B cell (primary cell): ENCODE data around the gene APOD. TPM values are rescaled to one million over a fixed set of nuclear protein-coding genes. Genes with fewer than 3 reads are reported as not detected.

Experiments used
- ATAC-seq: fragments of 200-7000 bp; cut with Tn5 transposase; one replicate; pipeline ENCODE4 v1.10.0; 2021; ENCODE audit warnings: low read depth, mild to moderate bottlenecking, moderate number of reproducible peaks, moderate library complexity
- CTCF ChIA-PET: fragments of 350-600 bp; sonication (Branson Sonifier 250); formaldehyde crosslinking; loops from one replicate; lab custom pipeline; 2021; ENCODE audit warnings: antibody characterized with exemption, inconsistent platforms; lab: Charles Lee
- POLR2A ChIA-PET: fragments of 350-600 bp; sonication (Branson Sonifier 250); formaldehyde crosslinking; loops from one replicate; lab custom pipeline; 2021; ENCODE audit warnings: antibody characterized with exemption; lab: Charles Lee
- DNase-seq: peaks from one replicate; pipeline ENCODE4 v3.0.0; 2013
- H2AFZ ChIP-seq: 2 replicates; pipeline ENCODE4 v1.6.1; 2012; ENCODE audit warnings: mild to moderate bottlenecking, low read depth, low read length; ENCODE audit not compliant: insufficient read depth, poor library complexity, severe bottlenecking
- H3K27ac ChIP-seq, 2 donors: 1 replicate in 1 of 2; 2 replicates in 1 of 2; pipeline ENCODE4 v1.5.1; 2012 to 2013; ENCODE audit warnings: low read length in 2 of 2, mild to moderate bottlenecking in 2 of 2, moderate library complexity in 1 of 2
- H3K27me3 ChIP-seq, 4 experiments: fragments of 200-600 bp in 1 of 4; sonication (generic) in 1 of 4; replicated peaks in 1 of 4; 1 replicate in 2 of 4; 2 replicates in 2 of 4; pipeline versions ENCODE4 v1.6.1 to v1.7.0; 2013 to 2016; ENCODE audit warnings: low read length in 3 of 4, mild to moderate bottlenecking in 2 of 4, mixed read lengths in 1 of 4, moderate library complexity in 1 of 4; ENCODE audit not compliant: insufficient read depth in 4 of 4, control insufficient read depth in 3 of 4; ENCODE audit errors: control extremely low read depth in 1 of 4
- H3K36me3 ChIP-seq, 2 experiments: replicated peaks in 1 of 2; 1 replicate in 1 of 2; 2 replicates in 1 of 2; pipeline versions ENCODE4 v1.6.1 to v1.7.1; 2013; ENCODE audit warnings: low read length in 1 of 2; ENCODE audit not compliant: insufficient read depth in 2 of 2, control insufficient read depth in 1 of 2; ENCODE audit errors: control extremely low read depth in 1 of 2, extremely low read depth in 1 of 2
- H3K4me1 ChIP-seq, 2 donors: fragments of 200-600 bp in 1 of 2; sonication (generic) in 1 of 2; 1 replicate in 1 of 2; 2 replicates in 1 of 2; pipeline versions ENCODE4 v1.5.1 to v1.6.1; 2013 to 2017; ENCODE audit warnings: low read length in 2 of 2; ENCODE audit not compliant: control insufficient read depth in 2 of 2, insufficient read depth in 2 of 2
- H3K4me2 ChIP-seq: replicated peaks from 2 replicates; pipeline ENCODE3; 2012; ENCODE audit warnings: mild to moderate bottlenecking, low read depth, low read length; ENCODE audit not compliant: poor library complexity, severe bottlenecking
- H3K4me3 ChIP-seq, 5 experiments: fragments of 200-600 bp in 1 of 5; sonication (generic) in 1 of 5; 1 replicate in 3 of 5; 2 replicates in 2 of 5; pipeline versions ENCODE4 v1.5.1 to v1.7.0; 2011 to 2016; ENCODE audit warnings: low read length in 4 of 5, mild to moderate bottlenecking in 4 of 5, low read depth in 2 of 5, control low read depth in 1 of 5, moderate library complexity in 1 of 5; ENCODE audit not compliant: insufficient read depth in 1 of 5; ENCODE audit errors: control extremely low read depth in 1 of 5, extremely low read depth in 1 of 5
- H3K79me2 ChIP-seq: fragments of 200-600 bp; sonication (generic); one replicate; pipeline ENCODE4 v1.6.0; 2016; ENCODE audit warnings: low read length; ENCODE audit not compliant: control insufficient read depth, insufficient read depth
- H3K9ac ChIP-seq: fragments of 200-600 bp; sonication (generic); 2 replicates; pipeline ENCODE4 v1.6.1; 2017; ENCODE audit warnings: mild to moderate bottlenecking, low read length, moderate library complexity
- H3K9me3 ChIP-seq, 3 donors: one replicate each; pipeline versions ENCODE4 v1.6.1 to v1.7.1; 2013; ENCODE audit warnings: low read length in 2 of 3; ENCODE audit not compliant: control insufficient read depth in 2 of 3, insufficient read depth in 1 of 3; ENCODE audit errors: control extremely low read depth in 1 of 3
- H4K20me1 ChIP-seq: 2 replicates; pipeline ENCODE4 v1.6.0; 2012; ENCODE audit warnings: mild to moderate bottlenecking, low read length; ENCODE audit not compliant: insufficient read depth, control insufficient read depth, poor library complexity, severe bottlenecking
- H3K27ac Mint-ChIP-seq: one replicate; pipeline ENCODE4 v1.8.0; 2021; ENCODE audit warnings: mixed read lengths
- H3K27me3 Mint-ChIP-seq: one replicate; pipeline ENCODE4 v1.8.0; 2021; ENCODE audit warnings: mixed read lengths
- H3K4me1 Mint-ChIP-seq: one replicate; pipeline ENCODE4 v1.8.0; 2021; ENCODE audit warnings: mixed read lengths
- H3K4me3 Mint-ChIP-seq: one replicate; pipeline ENCODE4 v1.8.0; 2021; ENCODE audit warnings: mixed read lengths
- H3K9me3 Mint-ChIP-seq: one replicate; pipeline ENCODE4 v1.8.0; 2022; ENCODE audit warnings: mixed read lengths; ENCODE audit not compliant: insufficient read depth
- EZH2 ChIP-seq: IDR thresholded peaks from 2 replicates; pipeline ENCODE4 v1.6.1; 2012; ENCODE audit warnings: borderline replicate concordance, low read depth, mild to moderate bottlenecking, moderate library complexity, low read length; ENCODE audit not compliant: insufficient read depth, poor library complexity, severe bottlenecking
- WGBS: methylation state at CpG from one replicate; pipeline ENCODE4 v1.1.5; 2013; ENCODE audit warnings: missing lambda C conversion rate; ENCODE audit not compliant: insufficient coverage; 5-methylcytosine and 5-hydroxymethylcytosine counted together
- intact Hi-C: fragments of 100-400 bp; cut with micrococcal nuclease; formaldehyde crosslinking; loops from one replicate; pipeline ENCODE4 v1.10.0; 2022
- polyA plus RNA-seq: library from polyadenylated mRNA; depleted of rRNA; stranded (reverse); fragments of >200 nt; gene quantifications from 2 replicates; pipeline ENCODE4 v1.2.3, GENCODE V29; 2012
- total RNA-seq, 2 donors: library from RNA; stranded (reverse); fragments of 120-200 nt in 1 of 2; gene quantifications; 1 replicate in 1 of 2; 2 replicates in 1 of 2; pipeline versions ENCODE4 v1.2.3 to v1.2.4, GENCODE V29; 2013 to 2022
- TF ChIP-seq, protein P1 (sequence below): fragments of 200-600 bp; IDR thresholded peaks from one replicate; pipeline ENCODE4 v1.8.0; 2022; ENCODE audit warnings: antibody characterized with exemption, mild to moderate bottlenecking

The APOD gene
- total and polyA plus RNA-seq, 2 donors (not counting 1 experiment from before 2014, with no cell fraction given) = 0.59 TPM; not detected in 1

DNA sequence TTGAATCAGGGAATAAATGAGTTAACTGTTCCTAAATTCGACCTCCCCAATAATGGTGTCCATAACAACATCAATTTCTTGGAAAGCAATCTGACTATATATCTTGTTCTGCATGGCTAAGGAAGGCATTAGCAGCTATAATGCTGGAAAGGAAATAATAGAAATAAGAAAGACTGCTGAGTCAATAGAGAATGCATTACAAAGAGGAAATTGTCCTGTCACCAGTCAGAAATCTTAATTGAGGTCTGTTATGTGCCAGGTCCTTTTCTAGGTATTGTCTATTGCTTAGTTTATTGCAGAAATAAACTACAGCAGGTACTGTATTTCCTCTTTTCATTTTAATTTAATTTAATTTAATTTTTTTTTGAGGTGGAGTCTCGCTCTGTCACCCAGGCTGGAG is 34.8 kb downstream of the APOD start:
- Histone ChIP-seq H3K4me1 (peaks cover 46 to 56% of the 10 kb centered on the region in 2 donors), H3K9me3 (no peaks in the 10 kb centered on the region), H4K20me1 (no peaks in the 10 kb centered on the region), H3K9ac (no peak overlapping the region), H2AFZ (no peak overlapping the region), H3K4me3 (no peak overlapping the region), H3K27me3 (no peaks in the 10 kb centered on the region), H3K4me2 (peak overlapping the region; percentile 37), H3K27ac (no peak overlapping the region), H3K79me2 (peaks cover 3% of the 10 kb centered on the region), H3K36me3 (no peaks in the 10 kb centered on the region)
- ATAC-seq (no peak), DNase-seq (no peak)
- TF ChIP-seq EZH2 = no peak
- TF ChIP-seq, protein P1, sequence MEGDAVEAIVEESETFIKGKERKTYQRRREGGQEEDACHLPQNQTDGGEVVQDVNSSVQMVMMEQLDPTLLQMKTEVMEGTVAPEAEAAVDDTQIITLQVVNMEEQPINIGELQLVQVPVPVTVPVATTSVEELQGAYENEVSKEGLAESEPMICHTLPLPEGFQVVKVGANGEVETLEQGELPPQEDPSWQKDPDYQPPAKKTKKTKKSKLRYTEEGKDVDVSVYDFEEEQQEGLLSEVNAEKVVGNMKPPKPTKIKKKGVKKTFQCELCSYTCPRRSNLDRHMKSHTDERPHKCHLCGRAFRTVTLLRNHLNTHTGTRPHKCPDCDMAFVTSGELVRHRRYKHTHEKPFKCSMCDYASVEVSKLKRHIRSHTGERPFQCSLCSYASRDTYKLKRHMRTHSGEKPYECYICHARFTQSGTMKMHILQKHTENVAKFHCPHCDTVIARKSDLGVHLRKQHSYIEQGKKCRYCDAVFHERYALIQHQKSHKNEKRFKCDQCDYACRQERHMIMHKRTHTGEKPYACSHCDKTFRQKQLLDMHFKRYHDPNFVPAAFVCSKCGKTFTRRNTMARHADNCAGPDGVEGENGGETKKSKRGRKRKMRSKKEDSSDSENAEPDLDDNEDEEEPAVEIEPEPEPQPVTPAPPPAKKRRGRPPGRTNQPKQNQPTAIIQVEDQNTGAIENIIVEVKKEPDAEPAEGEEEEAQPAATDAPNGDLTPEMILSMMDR = no peak
- POLR2A ChIA-PET = interaction anchor here (1.1 kb wide), 1 partner anchor 11 kb away, joined by 3 read pairs; no protein-coding TSS in a partner anchor
- CTCF ChIA-PET = interaction anchor here (0.5 to 1.0 kb wide), 3 partner anchors 11 to 30 kb away, joined by 3 to 4 read pairs (median 4); no protein-coding TSS in a partner anchor
- intact Hi-C loops = no loop called here
- H3K27ac Mint-ChIP-seq = peak overlapping the region; percentile 33
- no peaks in the 10 kb centered on the region for H3K27me3 Mint-ChIP-seq
- H3K9me3 Mint-ChIP-seq = no peaks in the 10 kb centered on the region
- no CpG with 5 or more reads among the region's 2 CpGs for WGBS
- H3K4me1 Mint-ChIP-seq = peaks cover 63% of the 10 kb centered on the region
- H3K4me3 Mint-ChIP-seq = peak overlapping the region; percentile 45

- intact Hi-C loops = no loop called here
- TF ChIP-seq, protein P1 = no peak
- TF ChIP-seq EZH2 = no peak
- CTCF ChIA-PET = interaction anchor here (0.5 to 1.0 kb wide), 3 partner anchors 11 to 30 kb away, joined by 3 to 4 read pairs (median 4); no protein-coding TSS in a partner anchor
- H3K27ac Mint-ChIP-seq = peak overlapping the region; percentile 33
- no peaks in the 10 kb centered on the region for H4K20me1 ChIP-seq
- no peak overlapping the region for H3K27ac ChIP-seq
- peaks cover 3% of the 10 kb centered on the region for H3K79me2 ChIP-seq
- H3K4me3 ChIP-seq = no peak overlapping the region
- H3K36me3 ChIP-seq = no peaks in the 10 kb centered on the region
- H3K9ac ChIP-seq = no peak overlapping the region
- H3K4me3 Mint-ChIP-seq = peak overlapping the region; percentile 17
- no peak overlapping the region for H2AFZ ChIP-seq
- peak overlapping the region; percentile 37 for H3K4me2 ChIP-seq
- H3K4me1 ChIP-seq = peaks cover 49 to 61% of the 10 kb centered on the region in 2 donors
- H3K9me3 Mint-ChIP-seq = no peaks in the 10 kb centered on the region
- no peaks in the 10 kb centered on the region for H3K27me3 Mint-ChIP-seq
- ATAC-seq = no peak
- peaks cover 68% of the 10 kb centered on the region for H3K4me1 Mint-ChIP-seq
- no peaks in the 10 kb centered on the region for H3K9me3 ChIP-seq
- no peak for DNase-seq
- no peaks in the 10 kb centered on the region for H3K27me3 ChIP-seq
- POLR2A ChIA-PET = interaction anchor here (1.1 kb wide), 1 partner anchor 11 kb away, joined by 3 read pairs; no protein-coding TSS in a partner anchor
Measured at GRCh38 chr3:195548501-195548900, 35.2 kb downstream of the APOD start.
